K562 (cell line): ENCODE results near the gene ZNF12. TPM values are rescaled to one million over a fixed set of nuclear protein-coding genes. Genes with fewer than 3 reads are reported as not detected.

Source experiments
- ATF2 ChIP-seq: sonication (generic); formaldehyde crosslinking; IDR thresholded peaks from 2 replicates; pipeline ENCODE4 v1.8.1; 2022; ENCODE audit warnings: missing genetic modification reagents
- BRF2 ChIP-seq: IDR thresholded peaks from 3 replicates; pipeline ENCODE4 v1.6.1; 2011; ENCODE audit warnings: borderline replicate concordance, mild to moderate bottlenecking; ENCODE audit not compliant: insufficient read length, insufficient read depth
- CC2D1A ChIP-seq: fragments of 450-650 bp; IDR thresholded peaks from 2 replicates; pipeline ENCODE4 v1.6.1; 2017; ENCODE audit warnings: mild to moderate bottlenecking
- EHMT2 ChIP-seq: fragments of 450-650 bp; IDR thresholded peaks from 2 replicates; pipeline ENCODE4 v1.6.1; 2018; ENCODE audit warnings: antibody characterized with exemption
- GTF2A2 ChIP-seq: IDR thresholded peaks from 2 replicates; pipeline ENCODE4 v1.6.1; 2016; ENCODE audit warnings: mild to moderate bottlenecking, missing genetic modification characterization, missing compliant biosample characterization
- HEY1 ChIP-seq: fragments of 250-450 bp; sonication (Bioruptor Pico); IDR thresholded peaks from 2 replicates; pipeline ENCODE4 v1.5.0; 2020; ENCODE audit warnings: mild to moderate bottlenecking, moderate library complexity, borderline replicate concordance
- JUND ChIP-seq, 2 experiments: IDR thresholded peaks; 2 replicates in 1 of 2; 3 replicates in 1 of 2; pipeline ENCODE4 v1.6.1; 2011; ENCODE audit warnings: borderline replicate concordance in 2 of 2, low read depth in 2 of 2, low read length in 2 of 2, improper control_type of control experiment in 1 of 2, missing biosample characterization in 1 of 2, missing genetic modification characterization in 1 of 2, missing genetic modification reagents in 1 of 2
- KAT7 ChIP-seq: sonication (generic); formaldehyde crosslinking; IDR thresholded peaks from 2 replicates; pipeline ENCODE4 v1.8.0; 2022; ENCODE audit warnings: missing genetic modification reagents, mild to moderate bottlenecking, borderline replicate concordance
- KDM1A ChIP-seq, 2 experiments: fragments of 450-650 bp; IDR thresholded peaks; 2 replicates each; pipeline ENCODE4 v1.6.1; 2016; ENCODE audit warnings: mild to moderate bottlenecking in 2 of 2
- KDM5B ChIP-seq: fragments of 200-600 bp; sonication (generic); IDR thresholded peaks from 2 replicates; pipeline ENCODE4 v1.6.1; 2012; ENCODE audit warnings: low read depth, mild to moderate bottlenecking, moderate library complexity, low read length, control low read depth, inconsistent platforms; ENCODE audit not compliant: insufficient replicate concordance
- MXI1 ChIP-seq: IDR thresholded peaks from 2 replicates; pipeline ENCODE4 v1.6.1; 2011; ENCODE audit warnings: low read depth, mild to moderate bottlenecking, improper control_type of control experiment, low read length
- NKRF ChIP-seq: fragments of 450-650 bp; IDR thresholded peaks from 2 replicates; pipeline ENCODE4 v1.6.1; 2016; ENCODE audit warnings: borderline replicate concordance
- POLR3A ChIP-seq: IDR thresholded peaks from 2 replicates; pipeline ENCODE4 v1.6.1; 2011; ENCODE audit warnings: borderline replicate concordance, mild to moderate bottlenecking, moderate library complexity; ENCODE audit not compliant: insufficient read length, insufficient read depth; ENCODE audit errors: extremely low read depth
- RB1 ChIP-seq: fragments of 450-650 bp; IDR thresholded peaks from 2 replicates; pipeline ENCODE4 v1.6.1; 2017; ENCODE audit warnings: low read depth, mild to moderate bottlenecking
- SMAD1 ChIP-seq: fragments of 150-350 bp; IDR thresholded peaks from 2 replicates; pipeline ENCODE4 v1.6.1; 2014; ENCODE audit warnings: low read length, low read depth; ENCODE audit not compliant: partially characterized antibody
- THRB ChIP-seq: fragments of 450-650 bp; formaldehyde crosslinking; conservative IDR thresholded peaks from 2 replicates; pipeline ENCODE4 v1.4.0; 2022; ENCODE audit warnings: mild to moderate bottlenecking, missing genetic modification characterization
- U2AF2 ChIP-seq: fragments of 200-400 bp; formaldehyde crosslinking; optimal IDR thresholded peaks from 2 replicates; pipeline ENCODE3; 2017; ENCODE audit warnings: low read depth, mild to moderate bottlenecking, low read length
- ZFP30 ChIP-seq: fragments of 250-450 bp; sonication (Bioruptor Pico); IDR thresholded peaks from 2 replicates; pipeline ENCODE4 v1.8.0; 2022; ENCODE audit warnings: moderate library complexity, mild to moderate bottlenecking, inconsistent platforms, borderline replicate concordance
- ZNF253 ChIP-seq: fragments of 250-450 bp; sonication (Bioruptor Pico); conservative IDR thresholded peaks from 2 replicates; pipeline ENCODE4 v1.6.1; 2021; ENCODE audit warnings: mild to moderate bottlenecking
- ZNF347 ChIP-seq: fragments of 450-650 bp; formaldehyde crosslinking; IDR thresholded peaks from 2 replicates; pipeline ENCODE4 v1.4.0; 2020; ENCODE audit warnings: low read depth, mild to moderate bottlenecking, moderate library complexity
- ZNF584 ChIP-seq: fragments of 200-800 bp; sonication (Bioruptor generic); IDR thresholded peaks from 2 replicates; pipeline ENCODE4 v1.6.1; 2016; ENCODE audit warnings: low read depth, mild to moderate bottlenecking, missing genetic modification characterization, missing compliant biosample characterization
- polyA plus RNA-seq, 8 experiments: library from polyadenylated mRNA; depleted of rRNA in 4 of 8; stranded (reverse) in 5 of 8; unstranded in 3 of 8; fragments of >200 nt; fragmentation: Nextera tagmentation in 2 of 8; fragmentation: Illumina TruSeq in 1 of 8; extraction: Ambion mirVana in 2 of 8; extraction: Trizol in 1 of 8; gene quantifications; 2 replicates each; pipeline versions ENCODE4 v1.2.1 to v1.2.3, GENCODE V29; 2011 to 2014; ENCODE audit warnings: inconsistent platforms in 1 of 8, missing spikeins in 1 of 8
- total RNA-seq, 7 experiments: library from RNA; depleted of rRNA in 6 of 7; stranded (reverse); fragments of >200 nt in 6 of 7; fragmentation: Illumina TruSeq in 2 of 7; extraction: Trizol in 2 of 7; gene quantifications; 2 replicates each; pipeline versions ENCODE4 v1.2.1 to v1.2.3, GENCODE V29; 2011 to 2021; ENCODE audit warnings: low replicate concordance in 1 of 7

The ZNF12 gene
- total and polyA plus RNA-seq, 9 of the 15 experiments (the other 6 are each of a cell fraction or from before 2014, with no cell fraction given), result 5.8 to 32.3 (median 18.9) TPM

- TF ChIP-seq SMAD1 (no peak), JUND (IDR thresholded peaks at IDR 0.05; ENCODE audit: borderline replicate concordance, low read depth, low read length) (peak; percentile 59), JUND (tag; IDR thresholded peaks at IDR 0.05; ENCODE audit: borderline replicate concordance, low read depth, low read length) (peak; percentile 44; the same call in 1 of the 3 replicates), KDM5B (no peak), ZNF253 (CRISPR knock-in tag) (no peak), KDM1A (IDR thresholded peaks at IDR 0.05) (no peak), ZNF584 (CRISPR knock-in tag) (no peak), GTF2A2 (no peak), POLR3A (no peak), ATF2 (CRISPR knock-in tag) (no peak), CC2D1A (no peak), THRB (no peak), NKRF (no peak), BRF2 (no peak), KAT7 (CRISPR knock-in tag) (no peak), ZFP30 (no peak), EHMT2 (peak; percentile 59), ZNF347 (CRISPR knock-in tag) (no peak), MXI1 (no peak), U2AF2 (no peak), HEY1 (CRISPR knock-in tag) (no peak), RB1 (no peak)
Measured at GRCh38 chr7:6640246-6640721, 66.5 kb downstream of the ZNF12 start (continued).
